ENCODE data around the gene PTBP2.

DNA sequence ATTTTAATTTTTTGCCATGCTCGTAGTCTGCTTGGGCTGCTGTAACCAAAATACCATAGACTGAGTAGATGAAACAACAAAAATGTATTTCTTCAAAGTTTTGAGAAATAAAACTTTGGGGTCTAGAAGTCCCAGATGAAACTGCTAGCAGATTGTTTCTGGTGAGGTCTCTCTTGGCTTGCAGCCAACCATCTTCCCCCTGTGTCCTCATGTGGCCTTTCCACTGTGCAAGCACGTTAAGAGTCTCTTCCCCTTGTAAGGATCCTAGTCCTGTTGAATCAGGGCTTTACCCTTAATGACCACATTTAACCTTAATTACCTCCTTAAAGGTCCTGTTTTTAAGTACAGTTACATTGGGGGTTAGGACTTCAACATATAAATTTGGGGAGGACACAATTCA is 86.6 kb downstream of the PTBP2 start:
- no peak for TF ChIP-seq POLR2A (IDR thresholded peaks at IDR 0.05)
- TF ChIP-seq, protein P1, sequence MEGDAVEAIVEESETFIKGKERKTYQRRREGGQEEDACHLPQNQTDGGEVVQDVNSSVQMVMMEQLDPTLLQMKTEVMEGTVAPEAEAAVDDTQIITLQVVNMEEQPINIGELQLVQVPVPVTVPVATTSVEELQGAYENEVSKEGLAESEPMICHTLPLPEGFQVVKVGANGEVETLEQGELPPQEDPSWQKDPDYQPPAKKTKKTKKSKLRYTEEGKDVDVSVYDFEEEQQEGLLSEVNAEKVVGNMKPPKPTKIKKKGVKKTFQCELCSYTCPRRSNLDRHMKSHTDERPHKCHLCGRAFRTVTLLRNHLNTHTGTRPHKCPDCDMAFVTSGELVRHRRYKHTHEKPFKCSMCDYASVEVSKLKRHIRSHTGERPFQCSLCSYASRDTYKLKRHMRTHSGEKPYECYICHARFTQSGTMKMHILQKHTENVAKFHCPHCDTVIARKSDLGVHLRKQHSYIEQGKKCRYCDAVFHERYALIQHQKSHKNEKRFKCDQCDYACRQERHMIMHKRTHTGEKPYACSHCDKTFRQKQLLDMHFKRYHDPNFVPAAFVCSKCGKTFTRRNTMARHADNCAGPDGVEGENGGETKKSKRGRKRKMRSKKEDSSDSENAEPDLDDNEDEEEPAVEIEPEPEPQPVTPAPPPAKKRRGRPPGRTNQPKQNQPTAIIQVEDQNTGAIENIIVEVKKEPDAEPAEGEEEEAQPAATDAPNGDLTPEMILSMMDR (IDR thresholded peaks at IDR 0.05), result no peak

All from lower leg skin (tissue), 3 donors.